ENCODE measurements around the gene MEGF11. TPM values are rescaled to one million over a fixed set of nuclear protein-coding genes. Genes with fewer than 3 reads are reported as not detected.

The MEGF11 gene
- total and polyA plus RNA-seq, 9 donors, result 0.04 to 11.4 (median 0.40) TPM; not detected in 2

DNA sequence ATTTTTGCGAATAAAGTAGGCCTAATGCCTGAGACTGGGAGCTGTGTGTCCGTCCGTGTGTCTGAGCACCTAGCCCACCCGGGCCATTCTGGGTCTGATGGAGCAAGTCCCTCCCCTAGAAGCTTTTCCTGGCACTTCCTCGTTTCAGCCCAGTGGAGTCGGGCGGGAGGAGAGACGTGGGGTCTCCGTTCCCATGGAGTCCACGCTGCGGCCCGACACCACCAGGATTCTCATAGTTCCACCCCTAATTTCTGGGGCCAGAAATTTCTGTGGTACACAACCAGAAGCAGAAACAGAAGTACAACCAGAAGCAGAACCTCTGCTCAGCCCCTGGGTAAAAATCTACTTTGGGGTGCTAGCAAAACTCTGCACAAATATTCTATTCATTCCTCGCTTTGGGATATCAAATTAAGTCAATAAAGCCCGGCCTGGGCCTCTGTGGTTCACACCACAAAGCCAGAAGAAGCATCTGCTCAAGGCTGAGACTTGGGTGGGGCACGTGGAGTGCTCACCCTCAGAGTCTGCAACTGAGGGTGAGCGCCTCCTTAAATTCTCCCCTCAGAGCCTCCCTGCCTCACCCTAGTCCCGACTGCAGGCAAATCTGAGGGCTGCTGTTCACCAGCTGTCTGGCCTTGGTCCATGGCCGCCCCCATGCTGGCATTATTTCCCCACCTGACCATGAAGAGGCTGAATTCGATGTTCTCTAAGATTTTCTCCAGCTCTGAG, 1.6 kb upstream of the MEGF11 start:
- Histone ChIP-seq H3K27ac (no peak overlapping the region), H3K36me3 (no peaks in the 10 kb centered on the region), H3K27me3 (no peaks in the 10 kb centered on the region), H3K4me3 (no peak overlapping the region), H3K9me3 (no peaks in the 10 kb centered on the region), H3K4me1 (ENCODE audit: insufficient read depth) (peaks cover 5% of the 10 kb centered on the region)
- 25 to 28% (median 27%) methylated on average over 19 of the region's 19 CpGs for WGBS, 3 donors
- TF ChIP-seq, protein P1, sequence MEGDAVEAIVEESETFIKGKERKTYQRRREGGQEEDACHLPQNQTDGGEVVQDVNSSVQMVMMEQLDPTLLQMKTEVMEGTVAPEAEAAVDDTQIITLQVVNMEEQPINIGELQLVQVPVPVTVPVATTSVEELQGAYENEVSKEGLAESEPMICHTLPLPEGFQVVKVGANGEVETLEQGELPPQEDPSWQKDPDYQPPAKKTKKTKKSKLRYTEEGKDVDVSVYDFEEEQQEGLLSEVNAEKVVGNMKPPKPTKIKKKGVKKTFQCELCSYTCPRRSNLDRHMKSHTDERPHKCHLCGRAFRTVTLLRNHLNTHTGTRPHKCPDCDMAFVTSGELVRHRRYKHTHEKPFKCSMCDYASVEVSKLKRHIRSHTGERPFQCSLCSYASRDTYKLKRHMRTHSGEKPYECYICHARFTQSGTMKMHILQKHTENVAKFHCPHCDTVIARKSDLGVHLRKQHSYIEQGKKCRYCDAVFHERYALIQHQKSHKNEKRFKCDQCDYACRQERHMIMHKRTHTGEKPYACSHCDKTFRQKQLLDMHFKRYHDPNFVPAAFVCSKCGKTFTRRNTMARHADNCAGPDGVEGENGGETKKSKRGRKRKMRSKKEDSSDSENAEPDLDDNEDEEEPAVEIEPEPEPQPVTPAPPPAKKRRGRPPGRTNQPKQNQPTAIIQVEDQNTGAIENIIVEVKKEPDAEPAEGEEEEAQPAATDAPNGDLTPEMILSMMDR (IDR thresholded peaks at IDR 0.05), result no peak
- TF ChIP-seq POLR2A (IDR thresholded peaks at IDR 0.05), result no peak
- TF ChIP-seq EP300 (IDR thresholded peaks at IDR 0.05), result no peak
- intact Hi-C loops (cut with DNase I), result loop anchor here in 1 of 4 donors (5.0 kb wide), 1 partner anchor 618 kb away; no protein-coding TSS in a partner anchor
- no peak for DNase-seq

DNA sequence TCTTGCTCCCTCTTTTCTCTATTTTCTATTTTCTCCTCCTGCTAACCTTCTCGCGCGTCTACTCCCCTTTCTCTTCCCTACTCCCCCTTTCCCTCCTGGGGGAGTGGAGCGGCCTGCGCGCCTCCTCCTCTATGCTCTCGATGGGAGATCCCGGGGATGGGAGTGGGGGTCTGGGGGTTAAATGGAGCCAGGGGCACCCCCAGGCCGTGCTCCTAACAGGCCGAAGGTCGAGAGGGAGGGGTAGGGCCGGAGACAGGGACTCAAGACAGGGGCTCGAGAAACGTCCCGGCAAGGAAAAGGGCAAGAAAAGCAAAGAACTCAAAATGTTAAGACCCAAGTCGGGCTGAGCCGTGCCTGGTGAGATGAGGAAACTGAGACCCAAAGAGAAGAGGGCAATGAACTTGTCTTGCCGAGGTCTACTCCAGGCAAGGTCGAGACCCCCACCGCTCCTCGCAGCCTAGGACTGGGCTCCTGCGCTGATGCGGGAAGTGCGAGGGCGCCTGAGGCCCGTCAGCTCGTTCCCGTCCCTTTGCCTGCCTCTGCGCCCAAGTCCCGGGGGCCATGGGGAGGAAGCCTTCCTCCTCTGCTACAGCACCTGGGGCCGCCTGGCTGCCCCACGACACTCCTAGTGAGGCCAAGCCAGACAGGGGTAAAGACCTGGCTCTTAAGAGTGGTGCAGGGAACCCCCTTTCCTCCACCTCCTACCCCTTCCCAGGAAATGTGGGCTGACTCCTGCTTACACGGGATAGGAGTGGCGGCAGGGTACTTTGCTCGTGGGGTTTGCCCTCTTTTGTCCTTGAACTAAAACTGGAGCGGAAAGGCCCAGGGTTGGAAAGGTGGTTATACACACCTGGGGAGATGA, 770 bp upstream of the MEGF11 start:
- Histone ChIP-seq H3K4me1 (ENCODE audit: insufficient read depth) (peaks cover 5% of the 10 kb centered on the region), H3K9me3 (no peaks in the 10 kb centered on the region), H3K27ac (no peak overlapping the region), H3K4me3 (peak overlapping the region; percentile 48), H3K27me3 (no peaks in the 10 kb centered on the region), H3K36me3 (no peaks in the 10 kb centered on the region)
- 4 to 7% (median 5%) methylated on average over 36 of the region's 36 CpGs for WGBS, 3 donors
- DNase-seq, result no peak
- TF ChIP-seq EP300 (IDR thresholded peaks at IDR 0.05) (no peak), POLR2A (IDR thresholded peaks at IDR 0.05) (no peak)
- TF ChIP-seq, protein P1 (IDR thresholded peaks at IDR 0.05), result no peak
- intact Hi-C loops (cut with DNase I), result loop anchor here in 1 of 4 donors (5.0 kb wide), 1 partner anchor 617 kb away; no protein-coding TSS in a partner anchor

DNA sequence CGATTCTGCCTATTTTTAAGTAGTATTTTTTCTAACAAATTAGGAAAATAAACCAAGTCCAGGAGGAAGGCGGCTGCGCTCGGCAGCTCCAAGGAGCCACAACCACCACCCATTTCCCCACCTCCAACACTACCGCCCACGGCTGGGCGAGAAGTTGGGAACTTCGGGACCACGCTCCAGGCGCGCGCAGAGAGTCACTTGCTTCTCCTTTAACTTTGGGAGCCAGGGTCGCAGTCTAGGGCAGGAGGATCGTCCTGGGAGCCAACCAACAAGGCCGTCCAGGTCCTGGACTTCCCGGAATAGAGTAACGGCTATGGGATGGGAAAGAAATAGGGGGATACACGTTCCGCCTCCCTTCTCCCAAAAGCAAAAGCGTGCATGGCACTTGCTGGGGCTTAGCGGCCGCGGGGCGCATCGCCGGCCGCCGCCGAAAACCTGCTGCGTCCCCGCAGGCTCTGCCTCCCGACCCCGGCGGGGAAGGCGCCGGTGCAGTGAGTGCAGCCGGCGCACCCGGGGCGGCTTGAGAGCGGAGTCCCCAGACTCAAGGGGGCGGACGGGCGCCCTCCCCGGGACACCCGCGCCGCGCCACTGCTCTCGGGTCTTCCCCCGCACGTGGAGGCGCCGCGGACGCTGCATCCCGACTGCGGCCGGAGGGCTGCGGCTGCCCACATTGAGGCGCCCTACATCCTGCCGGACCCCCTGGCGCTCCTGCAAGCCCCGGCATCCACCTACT, 699 bp downstream of the MEGF11 start:
- intact Hi-C loops (cut with DNase I), result loop anchor here in 2 of 4 donors (2.0 to 5.0 kb wide), 2 partner anchors 34 to 616 kb away; no protein-coding TSS in a partner anchor
- H3K4me1 ChIP-seq (ENCODE audit: insufficient read depth), result peaks cover 5% of the 10 kb centered on the region
- H3K4me3 ChIP-seq, result peak overlapping the region; percentile 48
- H3K9me3 ChIP-seq, result no peaks in the 10 kb centered on the region
- TF ChIP-seq EP300 (IDR thresholded peaks at IDR 0.05) (no peak), POLR2A (IDR thresholded peaks at IDR 0.05) (no peak)
- TF ChIP-seq, protein P1 (IDR thresholded peaks at IDR 0.05), result peak in 1 of 3 donors; percentile 5
- no peaks in the 10 kb centered on the region for H3K36me3 ChIP-seq
- H3K27me3 ChIP-seq, result no peaks in the 10 kb centered on the region
- peak in 2 of 5 donors; percentile 31 to 37 for DNase-seq
- H3K27ac ChIP-seq, result no peak overlapping the region
- 0% methylated on average over 41 to 64 of the region's 64 CpGs for WGBS, 3 donors
